GM18526 (cell line): Measurements from ENCODE around the gene MFSD12.

Experiments
- POLR2A ChIP-seq: IDR thresholded peaks from 3 replicates; pipeline ENCODE4 v1.6.1; 2011; ENCODE audit not compliant: insufficient read length; ENCODE audit errors: extremely low read depth

Gene MFSD12

DNA sequence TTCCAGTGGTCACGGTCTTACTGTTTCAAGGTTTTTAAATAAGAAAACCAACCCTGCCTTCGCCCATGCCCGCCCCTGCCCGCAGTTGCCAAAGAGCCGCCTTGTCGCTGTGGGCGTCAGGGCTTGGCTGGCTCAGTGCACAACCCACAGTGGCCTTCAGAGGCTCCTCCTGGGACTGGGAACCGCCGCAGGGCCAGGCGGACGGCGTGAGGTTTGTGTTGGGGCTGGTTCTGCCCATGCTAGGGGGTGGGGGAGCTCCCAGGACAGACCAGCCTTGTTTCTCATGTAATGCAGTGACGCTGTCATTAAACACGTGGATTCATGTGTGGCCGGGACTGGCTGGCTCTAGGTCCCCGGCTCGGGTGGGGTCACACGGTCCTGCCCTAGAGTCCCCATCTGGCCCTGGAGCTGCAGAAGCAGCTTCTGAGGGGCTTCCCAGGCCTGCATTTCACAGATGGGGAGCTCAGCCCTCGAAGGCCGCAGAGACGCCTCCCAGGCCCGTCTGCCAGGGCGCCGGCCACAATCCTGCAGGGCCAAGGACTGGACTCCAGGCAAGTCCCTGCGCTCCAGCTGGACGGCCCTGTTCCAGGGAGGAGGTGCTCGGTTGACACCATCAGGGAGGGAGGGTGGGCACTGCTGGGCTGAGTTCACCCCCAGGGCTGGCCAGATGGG, 20.8 kb downstream of the MFSD12 start:
- no peak for TF ChIP-seq POLR2A

DNA sequence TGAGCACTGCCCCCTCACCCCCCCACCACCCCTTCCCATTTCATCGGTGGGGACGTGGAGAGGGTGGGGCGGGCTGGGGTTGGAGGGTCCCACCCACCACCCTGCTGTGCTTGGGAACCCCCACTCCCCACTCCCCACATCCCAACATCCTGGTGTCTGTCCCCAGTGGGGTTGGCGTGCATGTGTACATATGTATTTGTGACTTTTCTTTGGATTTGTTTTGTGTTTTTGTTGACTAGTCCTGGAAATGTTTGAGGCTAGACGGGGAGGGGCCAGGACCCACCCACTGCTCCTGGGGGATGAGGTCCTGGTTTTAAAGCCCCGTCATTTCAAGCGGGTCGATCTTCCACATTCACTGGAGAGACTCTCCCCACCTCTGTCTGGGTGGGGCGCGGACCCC, 21.4 kb downstream of the MFSD12 start:
- TF ChIP-seq POLR2A: no peak

DNA sequence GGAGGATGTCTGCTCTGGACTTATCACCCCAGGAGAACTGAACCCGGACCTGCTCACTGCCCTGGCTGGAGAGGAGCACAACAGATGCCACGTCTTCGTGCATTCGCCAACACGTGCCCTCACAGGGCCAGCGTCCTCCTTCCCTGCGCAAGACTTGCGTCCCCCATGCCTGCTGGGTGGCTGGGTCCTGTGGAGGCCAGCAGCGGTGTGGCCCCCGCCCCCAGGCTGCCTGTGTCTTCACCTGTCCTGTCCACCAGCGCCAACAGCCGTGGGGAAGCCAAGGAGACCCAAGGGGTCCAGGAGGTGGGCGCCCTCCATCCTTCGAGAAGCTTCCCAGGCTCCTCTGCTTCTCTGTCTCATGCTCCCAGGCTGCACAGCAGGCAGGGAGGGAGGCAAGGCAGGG, 21.8 kb downstream of the MFSD12 start:
- TF ChIP-seq POLR2A: no peak

DNA sequence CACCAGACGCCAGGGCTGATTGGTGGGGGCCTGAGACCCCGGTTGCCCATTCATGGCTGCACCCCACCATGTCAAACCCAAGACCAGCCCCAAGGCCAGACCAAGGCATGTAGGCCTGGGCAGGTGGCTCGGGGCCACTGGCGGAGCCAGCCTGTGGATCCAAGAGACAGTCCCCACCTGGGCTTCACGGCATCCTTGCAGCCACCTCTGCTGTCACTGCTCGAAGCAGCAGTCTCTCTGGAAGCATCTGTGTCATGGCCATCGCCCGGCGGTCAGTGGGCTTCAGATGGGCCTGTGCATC, 22.2 kb downstream of the MFSD12 start:
- no peak for TF ChIP-seq POLR2A

DNA sequence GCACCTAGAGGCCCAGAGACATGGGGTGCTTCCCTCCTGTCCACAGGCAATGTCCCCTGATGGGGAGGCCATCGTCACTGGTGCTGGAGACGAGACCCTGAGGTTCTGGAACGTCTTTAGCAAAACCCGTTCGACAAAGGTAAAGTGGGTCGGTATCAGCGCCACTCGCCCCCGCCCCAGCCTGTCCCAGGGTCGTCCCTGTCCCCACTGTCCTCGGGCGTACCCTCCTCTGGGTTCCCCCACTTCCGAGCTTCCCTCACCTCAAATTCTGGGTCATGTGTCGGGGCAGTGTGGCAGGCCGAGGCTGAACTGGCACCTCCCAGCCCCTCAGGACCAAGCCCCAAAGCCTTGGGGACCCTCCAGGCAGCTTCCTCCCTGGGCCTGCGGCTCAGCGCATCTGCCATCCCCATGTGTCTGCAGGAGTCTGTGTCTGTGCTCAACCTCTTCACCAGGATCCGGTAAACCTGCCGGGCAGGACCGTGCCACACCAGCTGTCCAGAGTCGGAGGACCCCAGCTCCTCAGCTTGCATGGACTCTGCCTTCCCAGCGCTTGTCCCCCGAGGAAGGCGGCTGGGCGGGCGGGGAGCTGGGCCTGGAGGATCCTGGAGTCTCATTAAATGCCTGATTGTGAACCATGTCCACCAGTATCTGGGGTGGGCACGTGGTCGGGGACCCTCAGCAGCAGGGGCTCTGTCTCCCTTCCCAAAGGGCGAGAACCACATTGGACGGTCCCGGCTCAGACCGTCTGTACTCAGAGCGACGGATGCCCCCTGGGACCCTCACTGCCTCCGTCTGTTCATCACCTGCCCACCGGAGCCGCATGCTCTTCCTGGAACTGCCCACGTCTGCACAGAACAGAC, 22.8 kb downstream of the MFSD12 start:
- TF ChIP-seq POLR2A: no peak

DNA sequence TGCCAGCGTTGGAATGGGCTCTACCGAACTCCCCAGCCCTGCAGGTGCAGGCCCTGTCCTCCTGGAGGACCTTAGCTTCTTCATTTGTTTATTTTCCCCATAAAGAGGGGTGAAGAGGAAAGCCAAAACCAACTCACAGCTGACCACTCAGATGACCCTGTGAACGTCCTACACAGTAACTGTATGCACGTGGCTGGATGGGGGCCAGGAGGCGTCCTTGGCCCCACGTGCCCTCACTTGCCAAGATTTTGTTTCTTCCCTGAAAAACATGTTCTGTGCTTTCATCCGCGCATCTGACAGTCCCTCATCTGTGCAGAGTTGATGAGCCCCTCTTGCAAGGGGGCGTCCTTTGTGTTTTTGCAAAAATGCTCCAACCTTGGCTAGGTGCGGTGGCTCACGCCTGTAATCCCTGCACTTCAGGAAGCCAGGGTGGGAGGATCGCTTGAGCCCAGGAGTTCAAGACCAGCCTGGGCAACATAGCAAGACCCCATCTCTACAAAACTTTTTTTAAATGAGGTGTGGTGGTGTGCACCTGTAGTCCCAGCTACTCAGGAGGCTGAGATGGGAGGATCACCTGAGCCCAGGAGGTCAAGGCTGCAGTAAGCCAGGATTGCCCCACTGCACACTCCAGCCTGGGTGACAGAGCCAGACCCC, 23.7 kb downstream of the MFSD12 start:
- TF ChIP-seq POLR2A: no peak

DNA sequence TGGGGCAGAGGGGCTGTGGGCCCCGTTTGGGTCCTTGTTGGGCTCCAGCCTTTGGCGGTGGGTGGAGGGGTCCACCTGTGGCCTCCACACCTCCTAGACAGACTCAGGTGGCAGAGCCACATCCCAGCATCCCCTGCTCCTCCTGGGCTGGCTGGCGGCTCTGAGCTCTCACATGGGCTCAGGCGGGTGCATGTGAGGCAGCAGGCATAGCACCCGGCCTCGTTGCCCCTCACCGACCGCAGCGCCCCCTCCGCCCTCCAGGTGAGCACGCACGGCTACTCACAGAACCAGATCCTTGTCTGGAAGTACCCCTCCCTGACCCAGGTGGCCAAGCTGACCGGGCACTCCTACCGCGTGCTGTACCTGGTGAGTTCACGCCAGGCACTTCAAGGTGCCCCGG, 24.4 kb downstream of the MFSD12 start:
- no peak for TF ChIP-seq POLR2A

DNA sequence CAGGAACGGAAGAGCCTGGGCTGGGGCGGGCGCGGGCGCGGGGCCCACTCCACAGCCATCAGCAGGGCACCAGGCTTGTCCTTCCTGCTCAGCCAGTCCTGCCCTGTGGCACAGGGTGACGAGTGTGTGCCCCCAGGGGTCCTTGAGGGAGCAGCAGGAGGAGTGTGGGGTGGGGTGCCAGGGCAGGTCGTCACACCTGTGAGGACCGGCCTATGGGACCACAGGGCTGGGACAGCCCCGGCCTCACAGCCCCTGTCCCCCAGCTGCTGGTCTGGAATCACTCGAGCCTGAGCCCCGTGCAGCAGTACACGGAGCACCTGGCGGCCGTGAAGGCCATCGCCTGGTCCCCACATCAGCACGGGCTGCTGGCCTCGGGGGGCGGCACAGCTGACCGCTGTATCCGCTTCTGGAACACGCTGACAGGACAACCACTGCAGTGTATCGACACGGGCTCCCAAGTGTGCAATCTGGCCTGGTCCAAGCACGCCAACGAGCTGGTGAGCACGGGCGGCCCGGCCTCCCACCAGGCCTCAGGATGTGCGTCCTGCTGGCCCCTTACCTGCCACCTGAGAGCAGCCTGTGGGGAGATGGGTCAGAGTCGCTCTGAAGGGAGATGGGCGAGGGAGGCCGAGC, 25.1 kb downstream of the MFSD12 start:
- no peak for TF ChIP-seq POLR2A

DNA sequence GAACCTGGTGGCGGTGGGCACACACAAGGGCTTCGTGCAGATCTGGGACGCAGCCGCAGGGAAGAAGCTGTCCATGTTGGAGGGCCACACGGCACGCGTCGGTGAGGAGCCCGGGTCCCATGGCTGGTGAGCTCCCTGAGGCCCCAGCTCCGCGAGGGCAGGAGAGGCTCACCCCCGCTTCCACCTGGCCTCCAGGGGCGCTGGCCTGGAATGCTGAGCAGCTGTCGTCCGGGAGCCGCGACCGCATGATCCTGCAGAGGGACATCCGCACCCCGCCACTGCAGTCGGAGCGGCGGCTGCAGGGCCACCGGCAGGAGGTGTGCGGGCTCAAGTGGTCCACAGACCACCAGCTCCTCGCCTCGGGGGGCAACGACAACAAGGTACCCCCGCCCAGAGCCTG, 25.7 kb downstream of the MFSD12 start:
- TF ChIP-seq POLR2A: no peak

DNA sequence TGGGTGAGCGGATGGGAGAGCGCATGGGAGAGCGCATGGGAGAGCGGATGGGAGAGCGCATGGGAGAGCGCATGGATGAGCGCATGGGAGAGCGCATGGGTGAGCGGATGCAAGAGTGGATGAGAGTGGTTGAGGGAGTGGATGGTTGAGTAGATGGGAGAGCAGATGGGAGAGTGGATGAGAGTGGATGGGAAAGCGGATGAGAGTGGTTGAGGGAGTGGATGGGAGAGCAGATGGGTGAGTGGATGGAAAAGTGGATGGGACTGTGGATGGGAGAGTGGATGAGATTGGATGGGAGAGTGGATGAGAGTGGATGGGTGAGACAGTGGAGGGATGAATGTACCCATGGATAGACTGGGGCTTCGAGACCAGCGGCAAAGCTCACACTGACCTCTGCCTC, 27.0 kb downstream of the MFSD12 start:
- no peak for TF ChIP-seq POLR2A

DNA sequence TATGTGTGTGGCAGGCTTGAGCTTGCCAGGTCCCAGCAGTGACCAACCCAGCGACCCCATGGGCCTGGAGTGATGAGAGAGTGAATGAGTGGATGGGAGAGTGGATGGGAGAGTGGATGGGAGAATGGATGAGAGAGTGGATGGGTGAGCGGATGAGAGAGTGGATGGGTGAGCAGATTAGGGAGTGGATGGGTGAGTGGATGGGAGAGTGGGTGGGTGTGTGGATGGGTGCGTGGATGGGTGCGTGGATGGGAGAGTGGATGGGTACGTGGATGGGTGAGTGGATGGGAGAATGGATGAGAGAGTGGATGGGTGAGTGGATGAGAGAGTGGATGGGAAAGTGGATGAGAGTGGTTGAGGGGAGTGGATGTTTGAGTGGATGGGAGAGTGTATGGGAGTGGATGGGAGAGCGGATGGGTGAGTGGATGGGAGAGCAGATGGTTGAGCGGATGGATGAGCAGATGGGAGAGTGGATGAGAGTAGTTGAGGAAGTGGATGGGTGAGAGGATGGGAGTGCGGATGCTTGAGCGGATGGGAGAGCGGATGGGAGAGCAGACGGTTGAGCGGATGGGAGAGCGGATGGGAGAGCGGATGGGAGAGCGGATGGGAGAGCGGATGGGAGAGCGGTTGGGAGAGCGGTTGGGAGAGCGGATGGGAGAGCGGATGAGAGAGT, 28.7 kb downstream of the MFSD12 start:
- TF ChIP-seq POLR2A: no peak

DNA sequence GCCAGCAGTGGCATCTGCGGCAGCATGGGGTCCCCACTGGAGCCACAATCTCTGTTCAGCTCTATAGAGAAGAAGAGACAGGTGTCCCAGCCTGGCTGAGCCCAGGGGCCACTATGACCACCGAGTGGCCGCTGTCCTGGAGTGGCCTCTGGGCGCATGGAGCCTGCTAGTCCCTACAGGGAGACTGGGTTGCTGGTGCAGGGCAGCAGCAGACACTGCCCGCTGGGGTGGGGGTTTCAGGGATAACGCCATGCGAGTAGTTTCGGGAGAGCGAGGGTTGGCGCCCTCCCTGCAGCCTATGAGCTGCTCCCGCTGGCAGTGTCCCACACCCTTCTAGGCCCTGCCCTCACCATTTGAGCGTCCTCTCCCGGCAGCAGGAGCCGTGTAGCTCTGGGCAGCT, 29.3 kb downstream of the MFSD12 start:
- TF ChIP-seq POLR2A: no peak

DNA sequence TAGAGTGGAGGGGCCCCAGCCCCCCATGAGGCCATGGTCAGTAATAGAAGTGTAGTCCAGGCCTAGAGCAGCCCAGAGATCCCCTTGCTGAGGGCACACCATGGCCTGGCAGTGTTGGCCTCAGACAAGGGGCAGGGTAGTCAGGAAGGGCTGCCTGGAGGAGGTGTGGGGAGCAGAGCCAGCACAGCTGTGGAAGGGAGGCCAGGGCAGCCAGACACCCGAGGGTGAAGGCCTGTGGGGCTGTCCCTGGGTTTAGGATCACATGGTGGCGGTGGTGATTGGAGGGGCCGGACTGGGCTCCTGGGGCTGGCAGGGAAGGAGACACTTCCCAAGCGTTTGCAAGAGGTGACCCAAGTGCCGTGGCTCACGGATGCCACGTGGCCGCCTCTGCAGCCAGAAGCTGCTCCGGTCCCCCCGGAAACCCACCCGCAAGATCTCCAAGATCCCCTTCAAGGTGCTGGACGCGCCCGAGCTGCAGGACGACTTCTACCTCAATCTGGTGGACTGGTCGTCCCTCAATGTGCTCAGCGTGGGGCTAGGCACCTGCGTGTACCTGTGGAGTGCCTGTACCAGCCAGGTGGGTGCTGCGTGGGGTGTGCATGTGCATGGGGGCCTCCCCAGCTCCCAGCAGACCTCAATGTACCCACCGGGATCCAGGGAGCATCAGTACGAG, 30.0 kb downstream of the MFSD12 start:
- no peak for TF ChIP-seq POLR2A

DNA sequence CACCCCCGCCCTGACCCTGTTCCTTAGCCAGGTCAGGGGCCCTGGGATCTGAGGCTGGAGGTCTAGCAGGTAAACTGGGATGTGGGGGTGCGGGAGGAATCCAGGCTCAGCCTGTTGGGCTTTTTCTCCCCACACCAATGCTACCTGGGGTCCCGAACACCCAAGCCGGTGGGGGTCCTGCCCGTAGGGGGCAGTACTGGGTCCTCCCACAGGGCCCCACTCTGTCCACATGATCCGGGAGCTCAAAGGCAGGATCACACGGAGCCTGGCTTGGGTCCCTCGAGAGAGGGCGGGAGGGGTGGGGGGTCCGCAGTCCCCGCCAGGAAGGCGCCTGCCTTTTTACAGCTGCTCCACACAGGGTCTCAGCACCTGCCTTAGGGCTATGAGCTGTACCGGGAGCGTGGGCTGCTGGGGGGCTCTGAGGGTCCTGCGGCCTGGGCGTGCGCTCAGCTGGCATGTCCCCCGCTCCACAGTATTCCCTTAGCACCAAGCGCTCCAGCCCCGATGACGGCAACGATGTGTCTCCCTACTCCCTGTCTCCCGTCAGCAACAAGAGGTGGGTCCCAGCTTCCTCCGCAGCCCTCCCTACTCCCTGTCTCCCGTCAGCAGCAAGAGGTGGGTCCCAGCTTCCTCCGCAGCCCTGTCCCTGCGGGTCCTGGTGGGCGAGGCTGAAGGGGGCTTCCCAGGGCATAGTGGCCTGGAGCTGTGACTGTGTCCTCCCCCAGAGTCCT, 30.7 kb downstream of the MFSD12 start:
- TF ChIP-seq POLR2A: no peak
